CD4-positive, alpha-beta T cell treated with Interleukin-17A for 1 hour (primary cell): ENCODE results near the gene FBXO22.
"Not testable (repeated sequence)": the region's sequence is repeated elsewhere in the genome, so short reads cannot be mapped to it uniquely, and the experiment has no call there.

Source experiments
- DNase-seq: peaks from one replicate; pipeline ENCODE4 v3.0.0-alpha.2; 2020

FBXO22 gene

DNA sequence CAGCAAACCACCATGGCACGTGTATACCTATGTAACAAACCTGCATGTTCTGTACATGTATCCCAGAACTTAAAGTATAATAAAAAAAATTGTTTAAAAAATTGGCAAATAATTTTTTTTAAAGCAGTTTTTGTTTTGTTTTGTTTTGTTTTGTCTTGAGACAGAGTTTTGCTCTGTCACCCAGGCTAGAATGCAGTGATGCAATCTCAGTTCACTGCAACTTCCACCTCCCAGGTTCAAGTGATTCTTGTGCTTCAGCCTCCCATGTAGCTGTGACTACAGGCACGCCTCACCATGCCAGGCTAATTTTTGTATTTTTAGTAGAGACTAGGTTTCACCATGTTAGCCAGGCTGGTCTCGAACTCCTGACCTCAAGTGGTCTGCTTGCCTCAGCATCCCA is 81.0 kb downstream of the FBXO22 start:
- not testable (repeated sequence) for DNase-seq

DNA sequence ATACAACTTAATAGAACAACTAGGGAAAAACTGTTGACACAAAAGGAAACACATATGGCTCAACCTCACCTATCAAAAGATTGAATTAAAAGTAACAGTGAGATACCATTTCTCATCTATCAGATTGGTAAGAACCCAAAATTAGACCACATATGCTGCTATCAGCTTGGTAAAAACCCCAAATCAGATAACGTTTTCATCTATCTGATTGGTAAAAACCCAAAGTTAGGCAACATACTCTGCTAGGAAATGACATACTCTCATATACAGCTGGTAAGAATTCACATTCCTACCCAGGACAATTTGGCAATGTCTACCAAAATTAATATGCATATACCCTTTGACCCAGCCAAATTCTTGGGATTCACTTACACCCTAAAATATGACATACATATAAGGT is 82.3 kb downstream of the FBXO22 start:
- no peak for DNase-seq

GRCh38 chr15:75989045-75989444 is 85.4 kb downstream of the FBXO22 start:
- no peak for DNase-seq

DNA sequence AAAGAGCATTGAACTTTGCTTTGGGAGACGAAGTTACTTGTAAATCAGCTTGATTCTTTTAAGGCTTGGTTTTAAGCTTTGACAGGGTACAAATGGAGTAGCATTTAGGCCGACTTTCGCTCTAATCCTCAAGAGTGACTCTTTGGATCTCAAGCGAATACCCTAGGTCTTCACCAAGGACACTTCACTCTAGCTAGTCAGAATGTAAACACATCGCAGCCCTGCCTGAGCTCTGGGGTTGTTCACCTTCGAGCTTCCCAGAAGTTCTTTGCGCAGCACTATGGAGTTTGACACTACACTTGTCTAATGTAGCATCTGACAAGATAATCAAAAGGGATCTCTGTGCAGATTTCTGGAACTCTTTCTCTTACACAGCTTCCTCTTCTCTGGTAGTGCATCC is 86.2 kb downstream of the FBXO22 start:
- no peak for DNase-seq
